Measurements from ENCODE around the gene STX2.
"Not testable (repeated sequence)": the region's sequence is repeated elsewhere in the genome, so short reads cannot be mapped to it uniquely, and the experiment has no call there.

Gene STX2

DNA sequence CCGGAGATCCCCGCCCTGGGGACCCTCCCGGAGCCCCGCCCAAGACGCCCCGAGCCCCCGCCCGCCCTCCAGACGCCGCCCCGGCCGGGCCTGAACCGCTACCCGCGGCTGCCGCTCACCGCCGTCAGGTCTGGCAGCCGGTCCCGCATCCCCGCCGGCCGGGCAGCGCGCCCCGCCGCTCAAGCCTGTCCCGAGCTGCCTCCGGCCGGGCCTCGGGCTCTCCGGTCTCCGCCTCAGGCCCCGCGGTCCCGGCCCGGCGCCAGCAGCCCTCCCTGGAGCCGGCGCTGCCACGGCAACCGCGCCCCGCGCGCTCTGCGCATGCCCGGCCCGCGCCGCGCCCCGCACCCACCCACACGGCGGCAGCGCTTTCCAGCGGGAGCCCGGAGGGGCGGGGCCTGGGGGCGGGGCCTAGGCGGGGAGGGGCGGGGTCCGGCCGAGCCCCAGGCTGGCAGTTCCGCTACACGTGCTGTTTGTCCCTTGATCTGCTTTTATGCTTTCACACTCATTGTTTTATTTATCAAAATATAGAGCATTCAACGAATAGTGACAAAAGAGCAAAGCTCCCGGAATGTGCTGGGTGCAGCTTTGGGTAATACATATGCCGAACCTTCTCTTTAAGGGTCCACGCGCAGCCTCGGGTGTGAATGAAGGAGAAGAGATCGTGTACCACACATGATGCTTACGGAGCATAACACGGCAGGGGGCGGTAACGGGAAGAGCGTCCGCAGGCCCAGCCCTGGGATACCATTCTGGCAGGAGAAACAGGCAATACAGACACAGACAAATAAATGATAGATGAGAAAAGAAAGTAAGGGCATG lies at the start of gene STX2:
Gene STX2 (minus strand): TSS at position 300 of the 819 bp plus-strand sequence. CDS start 151 bp downstream, at position 149.
- no peak for DNase-seq (ENCODE audit: low read depth, low spot score)
- peak within 1 kb of the TSS; percentile 74 for H3K4me3 ChIP-seq (ENCODE audit: low read depth, low read length)
- CTCF ChIA-PET: interaction anchor here (1.3 to 6.7 kb wide), 4 partner anchors 8 to 31 kb away, joined by 6 to 63 read pairs (median 8); no protein-coding TSS in a partner anchor
- POLR2A ChIA-PET: no interaction called here
- TF ChIP-seq, protein P1, sequence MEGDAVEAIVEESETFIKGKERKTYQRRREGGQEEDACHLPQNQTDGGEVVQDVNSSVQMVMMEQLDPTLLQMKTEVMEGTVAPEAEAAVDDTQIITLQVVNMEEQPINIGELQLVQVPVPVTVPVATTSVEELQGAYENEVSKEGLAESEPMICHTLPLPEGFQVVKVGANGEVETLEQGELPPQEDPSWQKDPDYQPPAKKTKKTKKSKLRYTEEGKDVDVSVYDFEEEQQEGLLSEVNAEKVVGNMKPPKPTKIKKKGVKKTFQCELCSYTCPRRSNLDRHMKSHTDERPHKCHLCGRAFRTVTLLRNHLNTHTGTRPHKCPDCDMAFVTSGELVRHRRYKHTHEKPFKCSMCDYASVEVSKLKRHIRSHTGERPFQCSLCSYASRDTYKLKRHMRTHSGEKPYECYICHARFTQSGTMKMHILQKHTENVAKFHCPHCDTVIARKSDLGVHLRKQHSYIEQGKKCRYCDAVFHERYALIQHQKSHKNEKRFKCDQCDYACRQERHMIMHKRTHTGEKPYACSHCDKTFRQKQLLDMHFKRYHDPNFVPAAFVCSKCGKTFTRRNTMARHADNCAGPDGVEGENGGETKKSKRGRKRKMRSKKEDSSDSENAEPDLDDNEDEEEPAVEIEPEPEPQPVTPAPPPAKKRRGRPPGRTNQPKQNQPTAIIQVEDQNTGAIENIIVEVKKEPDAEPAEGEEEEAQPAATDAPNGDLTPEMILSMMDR (IDR thresholded peaks at IDR 0.05; ENCODE audit: insufficient read depth, low read length, missing control alignments): peak; percentile 51

GRCh38 chr12:130887190-130887589 lies 48.1 kb upstream of the STX2 start:
- H3K4me3 ChIP-seq (ENCODE audit: low read depth, low read length); CTCF ChIA-PET; POLR2A ChIA-PET; DNase-seq (ENCODE audit: low read depth, low spot score): not testable (repeated sequence)

GRCh38 chr12:130881548-130881947 lies 42.5 kb upstream of the STX2 start:
- TF ChIP-seq, protein P1 (IDR thresholded peaks at IDR 0.05; ENCODE audit: insufficient read depth, low read length, missing control alignments): no peak
- H3K4me3 ChIP-seq (ENCODE audit: low read depth, low read length): no peak overlapping the region
- no peak for DNase-seq (ENCODE audit: low read depth, low spot score)
- POLR2A ChIA-PET: no interaction called here
- CTCF ChIA-PET: no interaction called here

DNA sequence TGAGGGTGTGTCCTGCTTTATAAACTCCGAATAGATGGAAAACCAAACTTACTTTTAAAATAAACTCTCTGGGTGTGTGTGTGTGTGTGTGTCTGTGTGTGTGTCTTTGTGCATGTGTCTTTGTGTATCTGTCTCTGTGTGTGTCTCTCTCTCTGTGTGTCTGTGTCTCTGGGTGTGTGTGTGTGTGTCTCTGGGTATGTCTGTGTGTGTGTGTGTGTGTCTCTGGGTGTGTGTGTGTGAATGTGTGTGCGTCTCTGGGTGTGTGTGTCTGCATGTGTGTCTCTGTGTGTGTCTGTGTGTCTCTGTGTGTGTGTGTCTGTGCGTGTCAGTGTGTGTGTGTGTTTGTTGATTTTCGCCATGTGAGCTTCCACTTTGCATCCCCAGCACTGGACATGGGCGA lies 42.0 kb upstream of the STX2 start:
- DNase-seq (ENCODE audit: low read depth, low spot score): no peak
- TF ChIP-seq, protein P1 (IDR thresholded peaks at IDR 0.05; ENCODE audit: insufficient read depth, low read length, missing control alignments): no peak
- CTCF ChIA-PET: no interaction called here
- POLR2A ChIA-PET: no interaction called here
- H3K4me3 ChIP-seq (ENCODE audit: low read depth, low read length): no peak overlapping the region

DNA sequence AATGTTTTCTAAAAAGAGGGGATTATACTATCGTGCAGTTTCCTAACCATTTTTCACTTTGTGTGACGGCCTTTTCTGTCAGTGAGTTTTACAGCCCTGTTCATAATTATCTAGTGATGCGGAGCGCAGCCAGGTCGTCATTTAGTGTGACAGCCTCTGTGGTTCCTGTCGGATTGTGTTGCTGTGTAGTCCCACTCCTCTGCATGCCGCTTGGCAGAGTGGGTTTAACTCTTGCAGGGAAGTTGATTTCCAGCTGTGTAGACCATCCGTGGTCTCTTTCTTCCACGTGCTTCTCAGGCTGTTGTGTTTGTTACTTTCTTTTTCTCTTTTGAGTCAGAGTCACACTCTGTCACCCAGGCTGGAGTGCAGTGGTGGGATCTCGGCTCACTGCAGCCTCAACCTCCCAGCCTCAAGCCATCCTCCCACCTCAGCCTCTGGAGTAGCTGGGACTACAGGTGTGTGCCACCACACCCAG lies 41.4 kb upstream of the STX2 start:
- DNase-seq (ENCODE audit: low read depth, low spot score): no peak
- TF ChIP-seq, protein P1 (IDR thresholded peaks at IDR 0.05; ENCODE audit: insufficient read depth, low read length, missing control alignments): no peak
- ChIA-PET CTCF (no interaction called here), POLR2A (no interaction called here)
- H3K4me3 ChIP-seq (ENCODE audit: low read depth, low read length): peak overlapping the region; percentile 51

- TF ChIP-seq, protein P1 (IDR thresholded peaks at IDR 0.05; ENCODE audit: insufficient read depth, low read length, missing control alignments): no peak
- H3K4me3 ChIP-seq (ENCODE audit: low read depth, low read length): peak overlapping the region; percentile 51
- no peak for DNase-seq (ENCODE audit: low read depth, low spot score)
- POLR2A ChIA-PET: no interaction called here
- CTCF ChIA-PET: no interaction called here
Measured at GRCh38 chr12:130879781-130880389, 40.8 kb upstream of the STX2 start.
